Thymus (tissue), 11 donors: ENCODE data around the gene RTN4R. TPM values are rescaled to one million over a fixed set of nuclear protein-coding genes. Genes with fewer than 3 reads are reported as not detected.
"Not testable (repeated sequence)": the region's sequence is repeated elsewhere in the genome, so short reads cannot be mapped to it uniquely, and the experiment has no call there.

Experiments
- DNase-seq, 9 donors: peaks; one replicate each; pipeline ENCODE4 v3.0.0-alpha.2; 2013; ENCODE audit warnings: low spot score in 9 of 9, low read depth in 6 of 9, missing footprints in 1 of 9
- H3K27ac ChIP-seq, 2 donors: one replicate each; pipeline ENCODE4 v1.5.1; 2013; ENCODE audit warnings: control low read depth in 1 of 2, low read depth in 1 of 2, low read length in 1 of 2, mild to moderate bottlenecking in 1 of 2, moderate library complexity in 1 of 2
- H3K27me3 ChIP-seq, 2 donors: one replicate each; pipeline ENCODE4 v1.5.1; 2013; ENCODE audit warnings: low read length in 1 of 2; ENCODE audit not compliant: control insufficient read depth in 2 of 2, insufficient read depth in 1 of 2
- H3K36me3 ChIP-seq, 2 donors: one replicate each; pipeline ENCODE4 v1.5.1; 2013; ENCODE audit warnings: low read length in 1 of 2, mild to moderate bottlenecking in 1 of 2, moderate library complexity in 1 of 2; ENCODE audit not compliant: control insufficient read depth in 2 of 2, insufficient read depth in 2 of 2
- H3K4me1 ChIP-seq, 2 donors: one replicate each; pipeline ENCODE4 v1.5.1; 2013; ENCODE audit warnings: low read length in 2 of 2; ENCODE audit not compliant: control insufficient read depth in 2 of 2, insufficient read depth in 2 of 2
- H3K4me3 ChIP-seq, 2 donors: one replicate each; pipeline ENCODE4 v1.5.1; 2013; ENCODE audit warnings: low read length in 2 of 2, control low read depth in 1 of 2, mild to moderate bottlenecking in 1 of 2
- H3K9me3 ChIP-seq, 2 donors: one replicate each; pipeline ENCODE4 v1.5.1; 2013; ENCODE audit warnings: low read length in 1 of 2, mild to moderate bottlenecking in 1 of 2; ENCODE audit not compliant: control insufficient read depth in 2 of 2, insufficient read depth in 1 of 2
- WGBS: extraction: QIAGEN DNeasy Blood & Tissue Kit; methylation state at CpG from one replicate; pipeline ENCODE4 v1.1.7; 2013; 5-methylcytosine and 5-hydroxymethylcytosine counted together
- polyA plus RNA-seq: library from polyadenylated mRNA; stranded (reverse); fragments of 200-250 nt; gene quantifications from one replicate; pipeline ENCODE4 v1.2.3, GENCODE V29; 2013
- total RNA-seq: library from RNA; stranded (reverse); fragments of 120-200 nt; gene quantifications from one replicate; pipeline ENCODE4 v1.2.4, GENCODE V29; 2013
- donor health status: healthy.

RTN4R gene
- total and polyA plus RNA-seq, 2 donors = 1.5 to 3.2 TPM

DNA sequence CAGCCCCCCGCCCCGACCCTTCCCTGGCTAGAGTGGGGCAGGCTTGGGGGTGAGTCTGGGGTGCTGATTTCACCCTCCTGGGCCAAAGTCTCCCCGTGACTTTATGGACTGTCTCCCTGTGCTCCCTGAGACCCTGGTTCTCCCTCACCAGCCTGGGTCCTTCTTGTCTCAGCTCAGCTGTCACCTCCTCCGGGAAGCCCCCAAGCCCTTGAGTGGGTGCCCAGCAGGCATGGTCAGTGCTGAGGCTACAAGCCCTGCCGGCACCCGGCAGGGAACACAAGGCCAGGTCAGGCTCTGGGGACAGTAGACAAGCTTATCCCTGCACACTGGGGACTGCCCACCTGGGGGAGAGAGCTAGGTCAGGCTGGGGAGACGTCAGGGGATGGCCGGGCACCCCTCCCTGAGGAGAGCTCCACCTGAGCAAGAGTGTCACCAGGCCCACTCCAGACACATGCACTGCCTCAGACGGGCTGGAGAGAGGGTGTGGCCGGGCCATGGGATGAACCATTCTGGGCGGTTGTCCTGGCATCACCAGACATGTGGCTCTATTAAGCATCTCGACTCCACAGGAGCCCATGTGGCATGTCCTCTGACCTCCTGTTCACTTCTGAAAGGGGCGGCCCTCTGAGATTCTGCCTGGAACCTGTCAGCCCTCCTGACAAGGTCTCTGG is 22.6 kb upstream of the RTN4R start:
- Histone ChIP-seq H3K27ac (no peak overlapping the region), H3K4me1 (no peaks in the 10 kb centered on the region), H3K9me3 (no peaks in the 10 kb centered on the region), H3K27me3 (peaks cover 0 to 12% of the 10 kb centered on the region in 2 donors), H3K36me3 (no peaks in the 10 kb centered on the region), H3K4me3 (no peak overlapping the region)
- no peak for DNase-seq
- WGBS = 96% methylated on average over 13 of the region's 13 CpGs

DNA sequence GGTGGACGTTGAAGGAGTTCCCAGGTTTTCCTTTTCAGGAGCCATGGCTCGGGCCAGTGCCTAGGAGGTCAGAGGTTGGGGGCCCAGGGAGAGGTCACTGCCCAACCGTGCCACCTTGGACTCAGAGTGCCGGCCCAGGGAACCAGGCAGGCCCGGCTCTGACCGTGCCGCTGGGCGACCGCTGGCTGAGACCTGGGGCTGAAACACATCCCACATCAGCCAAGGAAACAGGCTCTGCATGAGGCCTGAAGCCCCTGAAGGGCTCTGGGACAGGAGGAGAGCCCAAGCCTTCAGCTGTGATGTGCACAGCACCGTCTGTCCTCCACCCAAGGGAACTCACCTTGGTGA is 21.9 kb upstream of the RTN4R start:
- Histone ChIP-seq H3K4me3 (no peak overlapping the region), H3K4me1 (no peaks in the 10 kb centered on the region), H3K9me3 (no peaks in the 10 kb centered on the region), H3K27me3 (peaks cover 0 to 12% of the 10 kb centered on the region in 2 donors), H3K27ac (no peak overlapping the region), H3K36me3 (no peaks in the 10 kb centered on the region)
- WGBS = 97% methylated on average over 10 of the region's 10 CpGs
- DNase-seq = no peak

DNA sequence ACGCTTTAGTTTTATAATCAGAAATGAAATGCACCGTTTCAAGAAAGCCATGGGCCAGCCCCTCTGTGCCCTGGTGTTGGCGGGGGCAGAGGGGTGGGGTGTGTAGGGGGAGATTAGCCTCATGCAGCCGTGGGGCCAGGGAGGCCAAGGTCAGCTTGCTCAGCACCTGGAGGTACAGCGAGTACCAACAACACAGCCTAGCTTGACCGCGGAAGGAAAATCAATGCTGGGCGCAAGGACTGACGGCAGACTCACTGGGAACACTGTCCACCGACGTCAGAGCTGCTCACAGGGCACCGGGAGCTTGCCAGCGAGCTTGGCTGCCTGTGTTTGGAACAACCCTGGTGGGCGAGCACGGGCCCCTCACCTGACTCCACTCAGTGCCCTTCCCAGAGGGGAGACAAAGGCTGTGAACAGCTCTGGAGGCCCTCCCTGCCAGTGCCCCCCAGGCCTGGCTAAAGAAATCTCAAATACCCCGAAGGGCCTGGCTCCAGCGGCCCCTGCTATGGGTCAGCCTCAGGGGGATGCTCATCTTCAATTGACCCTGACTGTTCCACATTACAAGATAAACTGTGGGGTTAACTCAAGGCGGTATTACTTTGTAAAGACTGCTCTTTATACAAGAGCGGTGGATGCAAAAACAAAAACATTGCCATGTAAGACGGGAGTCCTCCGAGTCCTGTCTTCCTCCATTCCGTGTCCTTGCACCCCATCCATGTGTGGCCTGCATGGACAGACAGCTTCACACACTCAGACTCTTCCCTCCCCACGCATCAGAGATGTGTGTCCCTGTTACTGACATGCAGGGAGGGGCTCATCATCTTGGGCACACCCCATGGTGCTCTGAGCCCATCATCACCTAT is 21.3 kb upstream of the RTN4R start:
- not testable (repeated sequence) for H3K9me3 ChIP-seq, H3K4me3 ChIP-seq, DNase-seq, H3K4me1 ChIP-seq, H3K36me3 ChIP-seq, H3K27ac ChIP-seq
- peaks cover 0 to 12% of the 10 kb centered on the region in 2 donors for H3K27me3 ChIP-seq
- 92% methylated on average over 22 of the region's 23 CpGs for WGBS

DNA sequence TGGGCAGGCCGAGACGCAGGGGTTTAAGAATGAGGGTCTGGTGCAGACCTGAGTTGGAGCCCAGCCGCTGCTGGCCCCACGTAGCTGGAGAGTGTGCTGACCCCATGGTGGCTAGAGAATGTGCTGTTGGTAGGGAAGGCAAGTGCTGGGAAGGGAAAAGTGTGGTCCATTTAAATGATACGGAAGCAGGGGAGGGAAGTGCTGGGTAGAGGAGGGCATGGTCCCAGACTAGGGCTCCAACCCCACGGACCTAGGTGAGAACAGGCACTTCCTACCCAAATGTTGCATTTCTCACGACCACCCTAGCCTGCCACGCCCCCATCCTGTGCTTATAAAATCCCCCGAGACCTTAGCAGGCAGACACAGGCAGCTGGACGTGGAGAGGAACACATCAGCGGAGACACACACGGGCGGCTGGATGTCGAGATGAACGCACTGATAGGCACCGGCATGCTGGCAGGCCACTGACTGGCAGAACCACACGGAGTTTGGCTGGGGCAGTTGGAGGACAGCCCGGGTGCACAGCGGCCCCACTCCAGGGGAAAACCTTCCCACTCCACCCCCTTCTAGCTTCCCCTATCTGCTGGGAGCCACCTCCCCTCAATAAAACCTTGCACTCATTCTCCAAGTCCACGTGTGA is 18.8 kb upstream of the RTN4R start:
- H3K27me3 ChIP-seq, H3K9me3 ChIP-seq, H3K36me3 ChIP-seq, H3K4me1 ChIP-seq, H3K4me3 ChIP-seq, DNase-seq, H3K27ac ChIP-seq: not testable (repeated sequence)
- 80% methylated on average over 19 of the region's 20 CpGs for WGBS

DNA sequence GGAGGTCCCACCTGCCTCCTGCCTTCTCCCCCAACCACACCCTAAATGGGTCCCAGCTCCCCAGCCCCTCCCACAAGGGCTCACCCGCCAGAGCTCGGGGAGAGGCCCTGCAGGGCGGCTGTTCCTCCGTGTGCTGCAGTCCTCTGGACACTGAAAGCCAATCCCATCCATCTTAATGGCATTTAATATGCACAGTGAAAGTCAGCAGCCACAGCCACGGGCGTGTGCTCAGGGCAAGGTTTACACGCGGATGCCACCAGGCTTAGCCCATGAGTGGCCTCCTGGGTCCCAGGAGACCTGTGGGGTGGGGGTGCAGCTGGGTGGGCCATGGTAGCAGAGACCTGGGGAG is 18.2 kb upstream of the RTN4R start:
- H3K4me1 ChIP-seq, DNase-seq: not testable (repeated sequence)
- WGBS = 62% methylated on average over 8 of the region's 8 CpGs

DNA sequence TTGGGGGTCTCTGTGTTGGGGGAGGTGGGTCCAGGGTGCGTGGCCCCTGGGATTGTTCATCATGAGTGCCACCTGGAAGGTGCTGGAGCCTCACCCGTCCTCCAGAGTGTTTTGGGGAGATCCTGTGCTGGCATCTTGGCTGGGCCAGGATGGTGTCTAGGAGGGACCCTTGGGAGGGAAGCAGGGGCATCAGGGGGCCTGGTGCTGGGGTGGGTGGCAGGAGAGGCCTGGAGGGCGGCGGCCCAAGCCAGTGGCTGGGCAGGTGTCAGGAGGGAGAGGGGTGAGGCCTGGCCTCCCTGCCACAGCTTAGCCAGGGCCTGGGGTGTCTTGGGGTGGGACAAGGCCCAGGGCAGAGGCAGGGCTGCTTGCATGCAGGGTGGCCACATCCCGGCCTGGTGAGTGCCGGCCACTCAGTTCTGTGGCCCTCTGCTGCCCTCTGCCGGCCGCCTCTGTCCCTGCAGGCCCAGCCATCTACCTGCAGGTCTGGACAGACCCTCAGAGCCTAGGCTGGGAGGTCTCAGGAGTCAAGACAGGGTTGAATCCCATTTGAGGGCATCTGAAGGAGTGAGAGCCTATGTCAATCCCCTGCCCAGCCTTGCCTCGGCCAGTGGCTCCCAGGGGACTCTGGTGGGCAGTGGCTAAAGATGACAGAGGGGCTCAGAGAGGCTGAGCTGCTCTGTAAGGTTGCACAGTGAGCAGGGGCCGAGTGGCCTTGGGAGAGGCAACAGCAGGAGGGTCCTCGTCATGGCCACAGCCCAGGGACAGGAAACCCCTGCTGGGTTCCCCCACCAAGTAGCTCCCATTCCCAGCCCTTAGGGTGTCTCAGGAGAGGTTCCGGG is 17.6 kb upstream of the RTN4R start:
- not testable (repeated sequence) for H3K27ac ChIP-seq, H3K4me3 ChIP-seq, H3K27me3 ChIP-seq, H3K4me1 ChIP-seq, H3K9me3 ChIP-seq, H3K36me3 ChIP-seq
- peak in 5 of 9 donors; percentile 25 to 70 (median 52) for DNase-seq
- WGBS = 48% methylated on average over 12 of the region's 12 CpGs

More for the DNA sequence above, 18.2 kb upstream of the RTN4R start:
- not testable (repeated sequence) for H3K36me3 ChIP-seq, H3K4me3 ChIP-seq, H3K27ac ChIP-seq, H3K27me3 ChIP-seq, H3K9me3 ChIP-seq

DNA sequence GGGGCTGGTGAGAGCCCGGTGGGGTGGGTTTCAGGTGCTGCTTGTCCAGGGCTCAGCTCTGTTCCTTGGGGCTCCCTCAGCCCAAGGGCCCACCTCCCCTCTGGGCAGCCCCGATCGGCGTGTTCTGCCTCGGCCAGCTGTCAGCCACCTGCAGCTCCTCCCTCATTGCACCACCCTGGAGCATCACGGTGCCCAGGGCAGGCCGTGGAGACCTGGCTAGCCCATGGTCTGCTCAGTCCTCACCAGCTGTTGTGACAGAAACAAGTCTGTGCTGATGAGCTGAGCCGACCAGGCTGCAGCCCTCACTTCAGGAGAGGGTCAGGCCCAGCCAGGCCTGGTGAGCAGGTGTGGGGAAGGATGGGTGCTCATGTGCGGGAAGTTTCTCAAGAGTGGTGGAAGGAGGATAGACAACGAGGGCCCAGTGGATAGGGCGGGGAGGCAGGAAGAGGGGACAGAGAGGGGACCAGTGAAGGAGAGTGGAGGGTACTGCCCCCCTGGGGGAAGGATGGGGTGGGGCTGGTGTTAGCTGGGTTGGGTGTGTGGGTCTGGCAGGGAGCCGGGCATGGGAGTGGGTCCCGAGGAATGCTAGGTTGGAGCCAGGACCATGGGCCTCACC is 16.5 kb upstream of the RTN4R start:
- WGBS = 95% methylated on average over 13 of the region's 13 CpGs
- no peaks in the 10 kb centered on the region for H3K27me3 ChIP-seq
- no peak overlapping the region for H3K27ac ChIP-seq
- H3K36me3 ChIP-seq = no peaks in the 10 kb centered on the region
- no peaks in the 10 kb centered on the region for H3K4me1 ChIP-seq
- H3K9me3 ChIP-seq = no peaks in the 10 kb centered on the region
- DNase-seq = no peak
- H3K4me3 ChIP-seq = no peak overlapping the region

DNA sequence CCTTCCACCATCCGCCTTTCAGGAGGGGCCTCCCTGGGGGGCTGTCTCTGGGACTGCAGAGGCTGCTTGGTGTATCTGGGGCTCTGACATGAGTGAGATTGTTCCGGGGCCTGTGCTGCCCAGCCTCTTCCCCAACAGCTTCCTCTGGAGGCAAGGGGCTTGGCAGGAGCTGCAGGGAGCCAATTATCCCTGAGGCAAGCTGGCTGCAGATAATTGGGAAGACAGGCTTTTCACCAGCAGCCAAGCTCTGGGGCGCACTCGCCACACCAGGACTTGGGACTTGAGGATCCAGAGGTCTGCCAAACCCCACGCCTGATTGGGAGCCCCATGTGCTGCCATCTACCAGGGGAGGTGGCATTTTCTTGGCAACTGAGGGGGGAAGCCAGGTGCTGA is 15.6 kb upstream of the RTN4R start:
- no peaks in the 10 kb centered on the region for H3K4me1 ChIP-seq
- no peaks in the 10 kb centered on the region for H3K36me3 ChIP-seq
- H3K27me3 ChIP-seq = no peaks in the 10 kb centered on the region
- no peak for DNase-seq
- WGBS = 89% methylated on average over 5 of the region's 5 CpGs
- no peak overlapping the region for H3K4me3 ChIP-seq
- H3K9me3 ChIP-seq = no peaks in the 10 kb centered on the region
- H3K27ac ChIP-seq = no peak overlapping the region
